Measurements from ENCODE around the gene ABLIM2.
A peak's percentile ranks its signal among the peaks of the same experiment; 100 is the strongest.

The ABLIM2 gene

GRCh38 chr4:7978907-7979651 lies 179.5 kb downstream of the ABLIM2 start:
- in situ Hi-C loops (cut with HindIII; ENCODE audit: low pct_unique_long_range_greater_than_20kb, low sequenced_read_pairs), result no loop called here
- DNase-seq (ENCODE audit: low read depth in 1 of 2, low spot score in 1 of 2), result no peak
- TF ChIP-seq JUND (IDR thresholded peaks at IDR 0.05; ENCODE audit: low read depth), result no peak

DNA sequence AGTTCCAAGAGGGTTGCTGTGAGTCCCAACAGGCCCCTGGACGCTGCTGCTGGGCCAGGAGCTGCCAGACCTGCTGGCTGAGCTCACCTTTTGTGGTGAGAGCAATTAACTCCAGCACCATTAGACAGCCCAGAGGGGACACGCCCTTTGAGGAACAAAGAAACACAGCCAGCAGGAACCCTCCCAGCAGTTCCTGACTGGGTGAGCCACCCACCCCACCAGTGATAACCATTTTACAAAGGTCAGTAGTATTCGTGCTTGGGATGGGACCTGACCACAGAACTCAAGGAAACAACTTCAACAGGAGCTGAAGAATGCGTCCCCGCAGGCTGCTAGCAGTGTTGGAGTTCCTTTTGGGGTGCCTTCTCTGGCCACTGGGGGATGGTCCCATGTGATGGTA lies 180.1 kb downstream of the ABLIM2 start:
- in situ Hi-C loops (cut with HindIII; ENCODE audit: low pct_unique_long_range_greater_than_20kb, low sequenced_read_pairs), result no loop called here
- peak; percentile 33 to 69 for DNase-seq (ENCODE audit: low read depth in 1 of 2, low spot score in 1 of 2)
- no peak for TF ChIP-seq JUND (IDR thresholded peaks at IDR 0.05; ENCODE audit: low read depth)

DNA sequence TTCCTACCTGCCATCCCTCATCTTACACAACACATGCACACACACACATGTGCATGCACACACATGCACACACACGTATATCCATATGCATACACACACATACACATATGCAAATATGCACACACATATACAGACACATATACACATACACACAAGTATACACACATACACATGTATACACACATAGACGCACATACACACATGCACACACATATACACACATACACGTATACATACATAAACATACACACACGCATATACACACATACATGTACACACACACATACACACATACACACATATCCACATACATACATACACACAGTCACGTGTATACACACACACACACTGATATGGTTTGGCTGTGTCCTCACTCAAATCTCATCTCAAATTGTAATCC lies 182.0 kb downstream of the ABLIM2 start:
- in situ Hi-C loops (cut with HindIII; ENCODE audit: low pct_unique_long_range_greater_than_20kb, low sequenced_read_pairs), result no loop called here
- DNase-seq (ENCODE audit: low read depth in 1 of 2, low spot score in 1 of 2), result no peak
- no peak for TF ChIP-seq JUND (IDR thresholded peaks at IDR 0.05; ENCODE audit: low read depth)

DNA sequence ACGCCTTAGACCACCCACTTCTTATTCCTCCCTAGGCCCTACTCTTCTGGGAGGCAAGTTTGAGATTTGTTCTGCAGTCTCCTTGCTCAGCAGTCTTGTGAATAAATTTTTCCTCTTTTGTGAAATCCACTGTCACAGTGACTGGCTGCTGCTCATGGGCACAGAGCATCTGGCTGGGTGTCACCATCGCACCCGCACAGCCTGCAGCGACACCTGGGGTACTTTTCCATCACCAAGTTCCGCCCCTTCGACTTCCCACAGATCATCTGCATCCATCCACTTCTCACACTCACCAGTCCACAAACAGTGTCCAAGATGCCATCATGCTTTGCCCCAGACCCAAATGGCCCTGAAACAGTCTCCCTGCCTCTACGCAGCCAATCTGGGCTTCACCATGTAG lies 182.6 kb downstream of the ABLIM2 start:
- in situ Hi-C loops (cut with HindIII; ENCODE audit: low pct_unique_long_range_greater_than_20kb, low sequenced_read_pairs), result no loop called here
- no peak for TF ChIP-seq JUND (IDR thresholded peaks at IDR 0.05; ENCODE audit: low read depth)
- no peak for DNase-seq (ENCODE audit: low read depth in 1 of 2, low spot score in 1 of 2)

DNA sequence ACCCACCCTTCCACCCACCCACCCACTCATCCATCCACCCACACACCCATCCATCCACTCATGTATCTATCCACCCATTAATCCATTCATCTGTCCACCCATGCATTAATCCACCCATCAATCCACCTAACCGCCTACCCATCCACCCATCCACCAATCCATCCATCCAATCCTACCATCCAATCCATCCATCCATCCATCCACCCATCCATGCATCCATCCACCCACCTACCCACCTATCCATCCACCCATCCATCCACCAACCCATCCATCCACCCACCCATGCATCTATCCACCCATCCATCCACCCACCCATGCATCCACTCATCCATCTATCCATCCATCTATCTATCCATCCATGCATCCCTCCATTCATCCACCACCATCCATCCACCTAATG lies 184.2 kb downstream of the ABLIM2 start:
- no peak for DNase-seq (ENCODE audit: low read depth in 1 of 2, low spot score in 1 of 2)
- in situ Hi-C loops (cut with HindIII; ENCODE audit: low pct_unique_long_range_greater_than_20kb, low sequenced_read_pairs), result no loop called here
- no peak for TF ChIP-seq JUND (IDR thresholded peaks at IDR 0.05; ENCODE audit: low read depth)

DNA sequence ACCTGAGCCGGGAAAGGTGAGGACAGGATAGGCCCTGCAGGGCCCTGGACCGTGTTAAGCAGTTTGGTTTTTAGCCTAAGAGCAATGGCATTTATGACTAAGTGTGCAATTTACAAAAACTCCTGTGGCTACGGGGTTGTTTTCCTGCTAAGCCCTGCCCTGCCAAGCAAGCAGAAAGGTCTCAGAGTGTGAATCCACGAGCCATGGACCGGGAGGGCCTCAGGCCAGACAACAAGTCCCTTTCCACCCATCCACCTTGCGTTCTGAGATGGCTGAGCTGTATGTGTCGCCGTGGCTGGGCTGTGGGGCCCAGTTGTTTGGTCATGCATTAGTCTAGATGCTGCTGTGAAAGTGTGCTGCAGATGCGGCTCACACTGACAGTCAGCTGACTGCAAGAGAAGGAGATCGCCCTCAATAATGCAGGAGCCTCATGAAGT lies 185.1 kb downstream of the ABLIM2 start:
- in situ Hi-C loops (cut with HindIII; ENCODE audit: low pct_unique_long_range_greater_than_20kb, low sequenced_read_pairs), result no loop called here

GRCh38 chr4:7971881-7972500 lies 186.6 kb downstream of the ABLIM2 start:
- in situ Hi-C loops (cut with HindIII; ENCODE audit: low pct_unique_long_range_greater_than_20kb, low sequenced_read_pairs), result no loop called here
- no peak for TF ChIP-seq JUND (IDR thresholded peaks at IDR 0.05; ENCODE audit: low read depth)
- no peak for DNase-seq (ENCODE audit: low read depth in 1 of 2, low spot score in 1 of 2)

More for the DNA sequence above, 185.1 kb downstream of the ABLIM2 start:
- DNase-seq (ENCODE audit: low read depth in 1 of 2, low spot score in 1 of 2), result no peak
- no peak for TF ChIP-seq JUND (IDR thresholded peaks at IDR 0.05; ENCODE audit: low read depth)

DNA sequence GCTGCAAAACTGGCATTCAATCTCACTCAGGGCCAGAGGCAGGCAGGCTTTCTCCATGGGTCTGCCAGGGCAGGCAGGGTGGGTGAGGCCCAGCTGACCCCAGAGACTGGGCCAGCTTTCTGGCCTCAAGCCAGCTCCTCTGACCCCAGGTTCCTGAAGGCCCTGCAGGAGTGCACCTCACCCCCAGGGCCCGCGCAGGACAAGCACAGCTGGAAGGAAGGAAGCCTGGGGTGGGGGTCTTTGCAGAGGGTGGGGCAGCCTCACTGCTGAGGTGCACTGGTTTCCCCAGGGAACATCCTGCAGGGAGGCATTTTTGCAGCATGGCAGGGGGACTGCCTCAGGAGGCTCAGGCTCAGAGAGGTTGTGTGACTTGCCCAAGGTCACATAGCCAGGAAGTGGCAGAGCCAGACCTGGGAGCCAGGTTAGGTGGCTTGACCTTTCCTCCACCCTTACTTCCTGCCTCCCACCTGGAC lies 187.4 kb downstream of the ABLIM2 start:
- DNase-seq (ENCODE audit: low read depth in 1 of 2, low spot score in 1 of 2), result no peak
- in situ Hi-C loops (cut with HindIII; ENCODE audit: low pct_unique_long_range_greater_than_20kb, low sequenced_read_pairs), result no loop called here
- no peak for TF ChIP-seq JUND (IDR thresholded peaks at IDR 0.05; ENCODE audit: low read depth)

- DNase-seq (ENCODE audit: low read depth in 1 of 2, low spot score in 1 of 2), result no peak
- TF ChIP-seq JUND (IDR thresholded peaks at IDR 0.05; ENCODE audit: low read depth), result no peak
- in situ Hi-C loops (cut with HindIII; ENCODE audit: low pct_unique_long_range_greater_than_20kb, low sequenced_read_pairs), result no loop called here
These were observed 188.2 kb downstream of the ABLIM2 start for GRCh38 chr4:7970361-7970946.

DNA sequence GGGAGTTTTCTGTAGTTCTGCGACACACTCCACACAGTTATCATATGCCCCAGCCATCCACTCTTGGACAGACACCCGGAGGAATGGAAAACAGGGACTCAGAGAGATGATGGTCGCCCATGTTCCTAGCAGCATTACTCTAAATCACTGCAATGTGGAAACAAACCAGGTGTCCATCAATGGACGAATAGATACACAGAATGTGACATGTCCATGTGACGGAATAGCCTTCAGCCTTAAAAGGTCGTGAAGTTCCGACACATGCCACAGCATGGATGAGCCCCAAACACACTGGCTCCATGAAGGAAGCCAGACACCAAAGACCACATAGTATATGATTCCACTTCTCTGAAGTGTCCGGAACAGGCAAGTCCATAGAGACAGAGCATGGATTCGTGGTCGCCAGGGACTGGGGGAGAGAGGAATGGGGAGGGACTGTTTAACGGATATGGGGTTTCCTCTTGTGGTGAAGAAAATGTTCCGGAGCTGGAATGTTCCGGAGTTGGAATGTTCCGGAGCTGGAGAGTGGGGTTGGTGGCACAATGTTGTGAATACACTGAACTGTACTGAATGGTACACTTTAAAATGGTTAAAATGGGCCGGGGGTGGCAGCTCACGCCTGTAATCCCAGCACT lies 190.2 kb downstream of the ABLIM2 start:
- no peak for DNase-seq (ENCODE audit: low read depth in 1 of 2, low spot score in 1 of 2)
- TF ChIP-seq JUND (IDR thresholded peaks at IDR 0.05; ENCODE audit: low read depth), result no peak
- in situ Hi-C loops (cut with HindIII; ENCODE audit: low pct_unique_long_range_greater_than_20kb, low sequenced_read_pairs), result no loop called here

DNA sequence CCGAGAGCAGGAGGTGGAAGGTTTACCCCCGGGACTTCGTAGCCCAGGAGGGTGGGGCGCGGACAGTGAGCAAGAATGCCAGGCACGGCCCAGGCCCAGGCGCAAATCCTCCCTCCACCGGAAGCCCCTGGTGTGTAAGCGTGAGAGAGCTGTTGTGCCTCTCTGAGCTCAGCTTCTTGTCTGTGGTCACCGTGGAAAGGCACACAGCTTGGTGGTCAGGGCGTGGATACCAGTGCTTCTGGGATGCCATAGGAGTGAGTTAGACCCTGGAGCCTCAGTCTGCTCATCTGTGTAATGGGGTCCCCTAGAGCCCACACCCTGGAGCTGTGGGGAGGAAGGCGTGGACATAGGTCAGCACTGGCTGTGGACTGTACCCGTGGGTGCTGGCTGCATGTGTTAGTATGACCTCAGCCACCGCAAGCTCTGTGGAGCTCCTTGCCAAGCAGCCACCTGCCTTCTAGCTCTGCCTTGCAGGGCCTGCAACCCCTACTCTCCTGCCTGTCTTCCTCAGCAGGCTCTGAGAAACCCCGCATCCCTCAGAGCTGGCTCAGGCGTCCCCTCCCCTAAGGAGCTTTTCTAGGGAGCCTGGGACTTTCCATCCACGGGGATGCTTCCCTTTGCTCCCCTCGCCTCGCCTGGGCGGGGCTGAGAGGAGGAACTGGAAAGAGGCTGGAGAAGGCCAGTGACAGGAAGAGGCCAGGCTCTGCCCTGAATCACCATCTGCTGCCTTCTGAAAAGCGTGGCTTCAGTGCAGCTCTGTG lies 190.9 kb downstream of the ABLIM2 start:
- no peak for DNase-seq (ENCODE audit: low read depth in 1 of 2, low spot score in 1 of 2)
- no peak for TF ChIP-seq JUND (IDR thresholded peaks at IDR 0.05; ENCODE audit: low read depth)

DNA sequence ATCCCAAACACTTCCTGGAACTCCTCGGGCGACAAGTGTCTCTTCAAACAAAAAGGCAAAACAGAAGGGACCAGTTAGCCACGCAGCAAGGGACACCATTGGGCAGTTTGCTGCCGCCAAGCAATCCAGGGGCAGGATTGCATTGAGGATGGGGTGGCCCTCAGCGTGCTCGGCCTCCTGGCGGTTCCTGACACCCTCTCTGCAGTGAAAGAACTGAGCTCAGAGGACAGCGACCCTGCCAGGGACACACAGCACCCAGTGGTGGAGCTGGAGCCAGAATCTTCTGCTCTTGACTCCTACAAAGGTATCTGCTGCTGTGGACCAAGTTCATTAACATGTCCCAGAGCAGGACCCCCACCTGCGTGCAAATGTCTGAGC lies 191.6 kb downstream of the ABLIM2 start:
- no peak for DNase-seq (ENCODE audit: low read depth in 1 of 2, low spot score in 1 of 2)
- no peak for TF ChIP-seq JUND (IDR thresholded peaks at IDR 0.05; ENCODE audit: low read depth)
- in situ Hi-C loops (cut with HindIII; ENCODE audit: low pct_unique_long_range_greater_than_20kb, low sequenced_read_pairs), result no loop called here

More for the DNA sequence above, 190.9 kb downstream of the ABLIM2 start:
- in situ Hi-C loops (cut with HindIII; ENCODE audit: low pct_unique_long_range_greater_than_20kb, low sequenced_read_pairs), result no loop called here

Measured in T47D (cell line).